Vagina (tissue), 2 donors: ENCODE data around the gene GRN.

Experiments
- CTCF ChIP-seq, 3 experiments: fragments of 450-650 bp in 2 of 3; fragments of 200-600 bp in 1 of 3; sonication (generic) in 1 of 3; IDR thresholded peaks; one replicate each; pipeline ENCODE4 v1.5.1; 2017 to 2019; ENCODE audit warnings: antibody characterized with exemption in 3 of 3, mild to moderate bottlenecking in 2 of 3, moderate library complexity in 2 of 3
- POLR2A ChIP-seq, 2 donors: fragments of 450-650 bp; IDR thresholded peaks; one replicate each; pipeline ENCODE4 v1.6.1; 2017; ENCODE audit warnings: antibody characterized with exemption in 2 of 2, mild to moderate bottlenecking in 2 of 2, moderate library complexity in 2 of 2

DNA sequence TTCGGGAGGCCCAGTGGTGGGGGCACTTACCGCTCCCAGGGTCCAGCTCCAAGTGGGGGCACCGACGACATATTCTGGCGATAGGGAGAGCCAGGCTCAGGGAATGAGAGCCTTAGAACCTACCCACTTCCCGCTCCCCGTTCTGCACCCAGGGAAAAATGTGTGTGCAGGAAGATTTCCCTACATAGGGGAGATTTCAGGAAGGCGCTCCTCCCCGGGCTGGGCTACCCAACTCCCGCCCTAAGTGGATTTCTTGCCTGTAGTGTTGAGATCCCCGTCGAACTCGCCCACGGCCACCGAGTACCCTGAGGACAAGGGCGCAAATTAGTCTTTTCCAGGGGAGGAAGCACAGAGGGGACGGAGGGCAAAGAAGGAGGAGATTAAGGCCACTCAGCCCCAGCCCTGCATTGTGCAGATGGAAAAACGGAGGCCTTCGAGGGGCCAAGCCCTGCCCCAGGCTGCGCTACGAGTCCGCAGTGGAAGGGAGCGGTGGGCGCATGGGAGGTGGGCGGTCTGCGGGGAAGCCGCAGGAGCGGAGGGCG is 39.2 kb downstream of the GRN start:
- TF ChIP-seq CTCF (IDR thresholded peaks at IDR 0.05) (no peak), POLR2A (IDR thresholded peaks at IDR 0.05) (no peak)
